Tibial nerve (tissue), 4 donors: Measurements from ENCODE around the gene LMX1B. TPM values are rescaled to one million over a fixed set of nuclear protein-coding genes. Genes with fewer than 3 reads are reported as not detected.
A peak's percentile ranks its signal among the peaks of the same experiment; 100 is the strongest.
"Not testable (repeated sequence)": the region's sequence is repeated elsewhere in the genome, so short reads cannot be mapped to it uniquely, and the experiment has no call there.

Experiments used
- DNase-seq, 2 donors: peaks; one replicate each; pipeline ENCODE4 v3.0.0-alpha.2; 2019; ENCODE audit warnings: low spot score in 2 of 2
- H3K27ac ChIP-seq, 4 donors: fragments of 200-600 bp; sonication (generic) in 3 of 4; one replicate each; pipeline ENCODE4 v1.5.1; 2017 to 2019; ENCODE audit warnings: mild to moderate bottlenecking in 1 of 4
- H3K27me3 ChIP-seq, 2 donors: fragments of 200-600 bp; sonication (generic) in 1 of 2; one replicate each; pipeline versions ENCODE4 v1.5.1 to v1.6.0; 2017 to 2019
- H3K36me3 ChIP-seq, 3 donors: fragments of 200-600 bp; sonication (generic); one replicate each; pipeline ENCODE4 v1.5.1; 2018 to 2019
- H3K4me1 ChIP-seq, 4 donors: fragments of 200-600 bp; sonication (generic) in 3 of 4; one replicate each; pipeline ENCODE4 v1.5.1; 2017 to 2019
- H3K4me3 ChIP-seq, 4 donors: fragments of 200-600 bp; sonication (generic) in 3 of 4; one replicate each; pipeline ENCODE4 v1.5.1; 2017 to 2019; ENCODE audit warnings: mild to moderate bottlenecking in 1 of 4, moderate library complexity in 1 of 4
- H3K9me3 ChIP-seq, 4 donors: fragments of 200-600 bp; sonication (generic) in 3 of 4; one replicate each; pipeline ENCODE4 v1.5.1; 2017 to 2019
- CTCF ChIP-seq, 5 experiments: fragments of 200-600 bp in 3 of 5; fragments of 450-650 bp in 2 of 5; sonication (generic) in 3 of 5; IDR thresholded peaks; one replicate each; pipeline ENCODE4 v1.5.1; 2016 to 2019; ENCODE audit warnings: antibody characterized with exemption in 5 of 5, mild to moderate bottlenecking in 3 of 5, moderate library complexity in 2 of 5
- EP300 ChIP-seq, 2 donors: sonication (generic); formaldehyde crosslinking; IDR thresholded peaks; one replicate each; pipeline ENCODE4 v1.6.1; 2017; ENCODE audit warnings: antibody characterized with exemption in 2 of 2, mild to moderate bottlenecking in 1 of 2
- POLR2A ChIP-seq, 2 donors: fragments of 450-650 bp; IDR thresholded peaks; one replicate each; pipeline ENCODE4 v1.6.1; 2017; ENCODE audit warnings: antibody characterized with exemption in 2 of 2, mild to moderate bottlenecking in 2 of 2, moderate library complexity in 2 of 2
- WGBS, 2 donors: methylation state at CpG; one replicate each; pipeline ENCODE4 v1.1.5; 2018; 5-methylcytosine and 5-hydroxymethylcytosine counted together
- total RNA-seq, 4 donors: library from RNA; depleted of rRNA; stranded (reverse); fragments of >200 nt; gene quantifications; one replicate each; pipeline ENCODE4 v1.1.0, GENCODE V29; 2016

LMX1B gene
- total RNA-seq, 4 donors from 2014 or later: 0.60 to 1.5 (median 0.78) TPM; not detected in 1

- 35% methylated on average over 34 to 38 of the region's 41 CpGs for WGBS, 2 donors
- TF ChIP-seq EP300 (IDR thresholded peaks at IDR 0.05) (no peak), CTCF (IDR thresholded peaks at IDR 0.05) (peak in 3 of 5 experiments; percentile 19 to 48 (median 30)), POLR2A (IDR thresholded peaks at IDR 0.05) (no peak)
- H3K27me3 ChIP-seq: peaks cover 0 to 71% of the 10 kb centered on the region in 2 donors
- peaks cover 0 to 16% (median 9%) of the 10 kb centered on the region in 4 donors for H3K4me1 ChIP-seq
- no peaks in the 10 kb centered on the region for H3K9me3 ChIP-seq
- no peaks in the 10 kb centered on the region for H3K36me3 ChIP-seq
- H3K4me3 ChIP-seq: no peak overlapping the region
- peak; percentile 40 to 76 for DNase-seq
- no peak overlapping the region for H3K27ac ChIP-seq
These were observed 92.3 kb downstream of the LMX1B start for GRCh38 chr9:126705767-126706697.

- TF ChIP-seq EP300 (IDR thresholded peaks at IDR 0.05) (no peak), CTCF (IDR thresholded peaks at IDR 0.05) (no peak), POLR2A (IDR thresholded peaks at IDR 0.05) (no peak)
- no peak for DNase-seq
- no peak overlapping the region for H3K27ac ChIP-seq
- H3K4me1 ChIP-seq: peaks cover 0 to 16% (median 9%) of the 10 kb centered on the region in 4 donors
- WGBS, 2 donors: 65 to 69% methylated on average over 5 of the region's 5 CpGs
- peaks cover 0 to 71% of the 10 kb centered on the region in 2 donors for H3K27me3 ChIP-seq
- H3K9me3 ChIP-seq: no peaks in the 10 kb centered on the region
- no peaks in the 10 kb centered on the region for H3K36me3 ChIP-seq
- no peak overlapping the region for H3K4me3 ChIP-seq
These were observed 92.9 kb downstream of the LMX1B start for GRCh38 chr9:126706698-126707053.

- no peak overlapping the region for H3K4me3 ChIP-seq
- no peaks in the 10 kb centered on the region for H3K36me3 ChIP-seq
- TF ChIP-seq POLR2A (IDR thresholded peaks at IDR 0.05): no peak
- TF ChIP-seq CTCF (IDR thresholded peaks at IDR 0.05): no peak
- TF ChIP-seq EP300 (IDR thresholded peaks at IDR 0.05): no peak
- peaks cover 0 to 16% (median 9%) of the 10 kb centered on the region in 4 donors for H3K4me1 ChIP-seq
- H3K27me3 ChIP-seq: peaks cover 0 to 69% of the 10 kb centered on the region in 2 donors
- DNase-seq: no peak
- no peaks in the 10 kb centered on the region for H3K9me3 ChIP-seq
- WGBS, 2 donors: 79 to 83% methylated on average over 4 of the region's 4 CpGs
- H3K27ac ChIP-seq: no peak overlapping the region
These were observed 93.4 kb downstream of the LMX1B start for GRCh38 chr9:126707083-126707482.

- peaks cover 0 to 63% of the 10 kb centered on the region in 2 donors for H3K27me3 ChIP-seq
- H3K4me3 ChIP-seq, H3K27ac ChIP-seq, H3K9me3 ChIP-seq, DNase-seq, H3K36me3 ChIP-seq: not testable (repeated sequence)
- 87 to 97% methylated on average over 10 of the region's 10 CpGs for WGBS, 2 donors
- peaks cover 0 to 16% (median 9%) of the 10 kb centered on the region in 4 donors for H3K4me1 ChIP-seq
These were observed 94.0 kb downstream of the LMX1B start for GRCh38 chr9:126707712-126708111.

GRCh38 chr9:126708178-126708577, 94.5 kb downstream of the LMX1B start:
- no peak for DNase-seq
- TF ChIP-seq EP300 (IDR thresholded peaks at IDR 0.05) (no peak), CTCF (IDR thresholded peaks at IDR 0.05) (no peak), POLR2A (IDR thresholded peaks at IDR 0.05) (no peak)
- no peak overlapping the region for H3K27ac ChIP-seq

More at GRCh38 chr9:126708178-126708577, 94.5 kb downstream of the LMX1B start:
- Histone ChIP-seq H3K4me3 (no peak overlapping the region), H3K27me3 (peaks cover 0 to 58% of the 10 kb centered on the region in 2 donors), H3K9me3 (no peaks in the 10 kb centered on the region), H3K36me3 (no peaks in the 10 kb centered on the region), H3K4me1 (peaks cover 0 to 16% (median 9%) of the 10 kb centered on the region in 4 donors)
- WGBS, 2 donors: 53 to 70% methylated on average over 4 of the region's 4 CpGs
